ENCODE results near the gene ETV2.
"Not testable (repeated sequence)": the region's sequence is repeated elsewhere in the genome, so short reads cannot be mapped to it uniquely, and the experiment has no call there.

ETV2 gene

GRCh38 chr19:35628565-35629331 lies 12.8 kb upstream of the ETV2 start, which contains the start of gene RBM42:
RBM42 (plus strand) TSS chr19:35629036; CDS start chr19:35629154, 118 bp downstream.
- DNase-seq = peak; percentile 95

GRCh38 chr19:35629332-35629633 lies 12.3 kb upstream of the ETV2 start:
- no peak for DNase-seq

GRCh38 chr19:35633727-35634440 lies 7.7 kb upstream of the ETV2 start:
- DNase-seq = no peak

- DNase-seq = no peak
These were observed 4.9 kb upstream of the ETV2 start for GRCh38 chr19:35636651-35637050.

GRCh38 chr19:35637165-35637564 lies 4.4 kb upstream of the ETV2 start:
- no peak for DNase-seq

- DNase-seq = no peak
These were observed 2.3 kb upstream of the ETV2 start for GRCh38 chr19:35639321-35639639.

- DNase-seq = no peak
These were observed 1.7 kb upstream of the ETV2 start for GRCh38 chr19:35639863-35640262.

GRCh38 chr19:35642312-35642711 lies 767 bp downstream of the ETV2 start:
- DNase-seq = no peak

- DNase-seq = no peak
These were observed 1.3 kb downstream of the ETV2 start for GRCh38 chr19:35642798-35643254.

GRCh38 chr19:35643255-35644205 lies 2.0 kb downstream of the ETV2 start:
- DNase-seq = peak; percentile 38

- peak; percentile 77 for DNase-seq
These were observed 2.9 kb downstream of the ETV2 start for GRCh38 chr19:35644206-35644986.

GRCh38 chr19:35644987-35645679 lies 3.6 kb downstream of the ETV2 start:
- no peak for DNase-seq

- DNase-seq = no peak
These were observed 4.4 kb downstream of the ETV2 start for GRCh38 chr19:35645680-35646511.

GRCh38 chr19:35648017-35648961 lies 6.7 kb downstream of the ETV2 start, which contains the start of gene COX6B1:
COX6B1 (plus strand) TSS chr19:35648323; CDS start chr19:35651244, 2,921 bp downstream.
- peak; percentile 98 for DNase-seq

- DNase-seq = no peak
These were observed 9.0 kb downstream of the ETV2 start for GRCh38 chr19:35650581-35650980.

GRCh38 chr19:35654828-35655227 lies 13.3 kb downstream of the ETV2 start:
- DNase-seq = not testable (repeated sequence)

- no peak for DNase-seq
These were observed 14.1 kb downstream of the ETV2 start for GRCh38 chr19:35655600-35655999.

GRCh38 chr19:35656700-35657099 lies 15.2 kb downstream of the ETV2 start:
- no peak for DNase-seq

- DNase-seq = no peak
These were observed 16.6 kb downstream of the ETV2 start for GRCh38 chr19:35657904-35658700.
